Neural cell (in vitro differentiated cells): ENCODE data around the gene XG. TPM values are rescaled to one million over a fixed set of nuclear protein-coding genes. Genes with fewer than 3 reads are reported as not detected.

Experiments
- H2AFZ ChIP-seq: fragments of 200-600, 300-800 bp; sonication (generic), shearing (Covaris generic); 2 replicates; pipeline ENCODE4 v1.6.0; 2014; ENCODE audit warnings: low read depth, mild to moderate bottlenecking, antibody characterized with exemption, low read length, moderate library complexity
- H3F3A ChIP-seq: fragments of 200-600 bp; shearing (Covaris generic); 2 replicates; pipeline ENCODE4 v1.6.1; 2016; ENCODE audit warnings: mild to moderate bottlenecking, moderate library complexity, mixed read lengths, antibody characterized with exemption, low read length; ENCODE audit not compliant: insufficient read depth, poor library complexity, severe bottlenecking
- H3K27ac ChIP-seq: fragments of 200-600, 300-800 bp; sonication (generic), shearing (Covaris generic); 2 replicates; pipeline ENCODE4 v1.5.1; 2014; ENCODE audit warnings: mild to moderate bottlenecking, low read length, moderate library complexity
- H3K27me3 ChIP-seq: fragments of 300-800, 200-600 bp; sonication (generic), shearing (Covaris generic); 2 replicates; pipeline ENCODE4 v1.6.0; 2014; ENCODE audit warnings: mild to moderate bottlenecking, low read depth, low read length, moderate library complexity; ENCODE audit not compliant: insufficient read depth
- H3K36me3 ChIP-seq: fragments of 300-800, 200-600 bp; sonication (generic), shearing (Covaris generic); 2 replicates; pipeline ENCODE4 v1.5.1; 2014; ENCODE audit warnings: mild to moderate bottlenecking, antibody characterized with exemption, low read length, moderate library complexity; ENCODE audit not compliant: insufficient read depth
- H3K4me2 ChIP-seq: fragments of 300-800, 200-600 bp; sonication (generic), shearing (Covaris generic); 2 replicates; pipeline ENCODE4 v1.6.0; 2014; ENCODE audit warnings: mild to moderate bottlenecking, low read length
- H3K4me3 ChIP-seq: fragments of 300-800, 200-600 bp; sonication (generic), shearing (Covaris generic); 2 replicates; pipeline ENCODE4 v1.5.1; 2014; ENCODE audit warnings: mild to moderate bottlenecking, low read length, moderate library complexity
- H3K79me2 ChIP-seq: fragments of 200-600 bp; shearing (Covaris generic); replicated peaks from 2 replicates; pipeline ENCODE4 v1.6.0; 2014; ENCODE audit warnings: mild to moderate bottlenecking, low read length, moderate library complexity; ENCODE audit not compliant: insufficient read depth
- H3K9ac ChIP-seq: fragments of 300-800, 200-600 bp; sonication (generic), shearing (Covaris generic); 2 replicates; pipeline ENCODE4 v1.6.1; 2016; ENCODE audit warnings: mild to moderate bottlenecking, low read length, mixed read lengths
- H3K9me2 ChIP-seq: fragments of 200-600 bp; shearing (Covaris generic); 2 replicates; pipeline ENCODE4 v1.6.1; 2016; ENCODE audit warnings: mild to moderate bottlenecking, low read length, mixed read lengths; ENCODE audit not compliant: insufficient read depth
- H3K9me3 ChIP-seq: fragments of 200-600, 300-800 bp; sonication (generic), shearing (Covaris generic); 2 replicates; pipeline ENCODE4 v1.6.1; 2016; ENCODE audit warnings: mild to moderate bottlenecking, mixed run types, low read length, moderate library complexity, mixed read lengths
- H4K20me1 ChIP-seq: fragments of 200-600 bp; shearing (Covaris generic); 2 replicates; pipeline ENCODE4 v1.6.1; 2016; ENCODE audit warnings: mild to moderate bottlenecking, mixed run types; ENCODE audit not compliant: insufficient read depth
- EP300 ChIP-seq: fragments of 450-650 bp; conservative IDR thresholded peaks from 2 replicates; pipeline ENCODE4 v1.6.1; 2014; ENCODE audit warnings: antibody characterized with exemption, mild to moderate bottlenecking, moderate library complexity; ENCODE audit not compliant: poor library complexity, severe bottlenecking
- EZH2 ChIP-seq: fragments of 200-600, 300-800 bp; shearing (Covaris generic), sonication (generic); IDR thresholded peaks from 2 replicates; pipeline ENCODE4 v1.6.1; 2014; ENCODE audit warnings: antibody characterized with exemption, low read length, borderline replicate concordance, mild to moderate bottlenecking; ENCODE audit not compliant: insufficient read depth, poor library complexity, severe bottlenecking
- MXI1 ChIP-seq: fragments of 450-650 bp; conservative IDR thresholded peaks from 2 replicates; pipeline ENCODE4 v1.6.1; 2014; ENCODE audit warnings: antibody characterized with exemption, mild to moderate bottlenecking; ENCODE audit not compliant: poor library complexity, severe bottlenecking
- POLR2AphosphoS5 ChIP-seq: IDR thresholded peaks from 2 replicates; pipeline ENCODE4 v1.6.1; 2012
- RAD21 ChIP-seq: fragments of 450-650 bp; conservative IDR thresholded peaks from 2 replicates; pipeline ENCODE4 v1.6.1; 2014; ENCODE audit warnings: antibody characterized with exemption, mild to moderate bottlenecking, moderate library complexity
- SMC3 ChIP-seq: fragments of 450-650 bp; conservative IDR thresholded peaks from 2 replicates; pipeline ENCODE4 v1.6.1; 2014; ENCODE audit warnings: antibody characterized with exemption, mild to moderate bottlenecking, moderate library complexity; ENCODE audit not compliant: poor library complexity
- TAF1 ChIP-seq: IDR thresholded peaks from 2 replicates; pipeline ENCODE4 v1.6.1; 2012; ENCODE audit warnings: low read depth
- polyA plus RNA-seq: library from polyadenylated mRNA; depleted of rRNA; stranded (reverse); fragments of >200 nt; gene quantifications from 2 replicates; pipeline ENCODE4 v1.2.3, GENCODE V29; 2014
- TF ChIP-seq, protein P1 (sequence below): IDR thresholded peaks from 2 replicates; pipeline ENCODE4 v1.6.1; 2012; ENCODE audit warnings: borderline replicate concordance
- TF ChIP-seq, protein P2 (sequence below): fragments of 450-650 bp; IDR thresholded peaks from 2 replicates; pipeline ENCODE4 v1.5.1; 2014; ENCODE audit warnings: antibody characterized with exemption, mild to moderate bottlenecking, moderate library complexity; ENCODE audit not compliant: poor library complexity, severe bottlenecking

XG gene
- polyA plus RNA-seq, 1 donor from 2014 or later: 0.37 TPM

DNA sequence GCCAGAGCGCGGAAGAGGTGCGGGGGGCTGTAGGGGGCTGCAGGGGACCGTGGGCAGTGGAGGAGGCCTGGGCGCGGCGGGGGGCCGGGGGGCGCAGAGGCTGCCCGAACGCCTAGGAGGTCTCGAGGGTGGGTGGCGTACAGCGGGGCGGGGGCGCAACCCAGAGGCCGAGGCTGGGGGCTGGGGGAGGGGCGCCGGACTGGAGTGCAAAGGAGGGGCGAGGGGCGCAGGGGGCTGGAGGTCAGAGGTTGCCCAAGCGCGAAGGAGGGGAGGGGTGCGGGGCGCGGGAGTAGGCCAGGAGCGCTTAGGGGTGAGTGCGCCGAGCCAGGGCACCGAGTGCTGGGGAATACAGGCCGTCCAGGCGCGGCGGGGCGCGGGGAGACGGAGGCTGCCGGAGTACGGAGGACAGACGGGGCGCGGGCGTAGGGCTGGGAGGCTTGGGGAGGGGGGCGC, 77.1 kb downstream of the XG start:
- Histone ChIP-seq H3F3A (no peaks in the 10 kb centered on the region), H3K4me2 (no peak overlapping the region)
- no peak for TF ChIP-seq EZH2
- no peak for TF ChIP-seq SMC3
- TF ChIP-seq, protein P1, sequence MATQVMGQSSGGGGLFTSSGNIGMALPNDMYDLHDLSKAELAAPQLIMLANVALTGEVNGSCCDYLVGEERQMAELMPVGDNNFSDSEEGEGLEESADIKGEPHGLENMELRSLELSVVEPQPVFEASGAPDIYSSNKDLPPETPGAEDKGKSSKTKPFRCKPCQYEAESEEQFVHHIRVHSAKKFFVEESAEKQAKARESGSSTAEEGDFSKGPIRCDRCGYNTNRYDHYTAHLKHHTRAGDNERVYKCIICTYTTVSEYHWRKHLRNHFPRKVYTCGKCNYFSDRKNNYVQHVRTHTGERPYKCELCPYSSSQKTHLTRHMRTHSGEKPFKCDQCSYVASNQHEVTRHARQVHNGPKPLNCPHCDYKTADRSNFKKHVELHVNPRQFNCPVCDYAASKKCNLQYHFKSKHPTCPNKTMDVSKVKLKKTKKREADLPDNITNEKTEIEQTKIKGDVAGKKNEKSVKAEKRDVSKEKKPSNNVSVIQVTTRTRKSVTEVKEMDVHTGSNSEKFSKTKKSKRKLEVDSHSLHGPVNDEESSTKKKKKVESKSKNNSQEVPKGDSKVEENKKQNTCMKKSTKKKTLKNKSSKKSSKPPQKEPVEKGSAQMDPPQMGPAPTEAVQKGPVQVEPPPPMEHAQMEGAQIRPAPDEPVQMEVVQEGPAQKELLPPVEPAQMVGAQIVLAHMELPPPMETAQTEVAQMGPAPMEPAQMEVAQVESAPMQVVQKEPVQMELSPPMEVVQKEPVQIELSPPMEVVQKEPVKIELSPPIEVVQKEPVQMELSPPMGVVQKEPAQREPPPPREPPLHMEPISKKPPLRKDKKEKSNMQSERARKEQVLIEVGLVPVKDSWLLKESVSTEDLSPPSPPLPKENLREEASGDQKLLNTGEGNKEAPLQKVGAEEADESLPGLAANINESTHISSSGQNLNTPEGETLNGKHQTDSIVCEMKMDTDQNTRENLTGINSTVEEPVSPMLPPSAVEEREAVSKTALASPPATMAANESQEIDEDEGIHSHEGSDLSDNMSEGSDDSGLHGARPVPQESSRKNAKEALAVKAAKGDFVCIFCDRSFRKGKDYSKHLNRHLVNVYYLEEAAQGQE: no peak
- no peak for TF ChIP-seq TAF1
- TF ChIP-seq EP300: no peak
- no peak for TF ChIP-seq RAD21
- no peak for TF ChIP-seq MXI1
- TF ChIP-seq, protein P2, sequence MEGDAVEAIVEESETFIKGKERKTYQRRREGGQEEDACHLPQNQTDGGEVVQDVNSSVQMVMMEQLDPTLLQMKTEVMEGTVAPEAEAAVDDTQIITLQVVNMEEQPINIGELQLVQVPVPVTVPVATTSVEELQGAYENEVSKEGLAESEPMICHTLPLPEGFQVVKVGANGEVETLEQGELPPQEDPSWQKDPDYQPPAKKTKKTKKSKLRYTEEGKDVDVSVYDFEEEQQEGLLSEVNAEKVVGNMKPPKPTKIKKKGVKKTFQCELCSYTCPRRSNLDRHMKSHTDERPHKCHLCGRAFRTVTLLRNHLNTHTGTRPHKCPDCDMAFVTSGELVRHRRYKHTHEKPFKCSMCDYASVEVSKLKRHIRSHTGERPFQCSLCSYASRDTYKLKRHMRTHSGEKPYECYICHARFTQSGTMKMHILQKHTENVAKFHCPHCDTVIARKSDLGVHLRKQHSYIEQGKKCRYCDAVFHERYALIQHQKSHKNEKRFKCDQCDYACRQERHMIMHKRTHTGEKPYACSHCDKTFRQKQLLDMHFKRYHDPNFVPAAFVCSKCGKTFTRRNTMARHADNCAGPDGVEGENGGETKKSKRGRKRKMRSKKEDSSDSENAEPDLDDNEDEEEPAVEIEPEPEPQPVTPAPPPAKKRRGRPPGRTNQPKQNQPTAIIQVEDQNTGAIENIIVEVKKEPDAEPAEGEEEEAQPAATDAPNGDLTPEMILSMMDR: no peak

DNA sequence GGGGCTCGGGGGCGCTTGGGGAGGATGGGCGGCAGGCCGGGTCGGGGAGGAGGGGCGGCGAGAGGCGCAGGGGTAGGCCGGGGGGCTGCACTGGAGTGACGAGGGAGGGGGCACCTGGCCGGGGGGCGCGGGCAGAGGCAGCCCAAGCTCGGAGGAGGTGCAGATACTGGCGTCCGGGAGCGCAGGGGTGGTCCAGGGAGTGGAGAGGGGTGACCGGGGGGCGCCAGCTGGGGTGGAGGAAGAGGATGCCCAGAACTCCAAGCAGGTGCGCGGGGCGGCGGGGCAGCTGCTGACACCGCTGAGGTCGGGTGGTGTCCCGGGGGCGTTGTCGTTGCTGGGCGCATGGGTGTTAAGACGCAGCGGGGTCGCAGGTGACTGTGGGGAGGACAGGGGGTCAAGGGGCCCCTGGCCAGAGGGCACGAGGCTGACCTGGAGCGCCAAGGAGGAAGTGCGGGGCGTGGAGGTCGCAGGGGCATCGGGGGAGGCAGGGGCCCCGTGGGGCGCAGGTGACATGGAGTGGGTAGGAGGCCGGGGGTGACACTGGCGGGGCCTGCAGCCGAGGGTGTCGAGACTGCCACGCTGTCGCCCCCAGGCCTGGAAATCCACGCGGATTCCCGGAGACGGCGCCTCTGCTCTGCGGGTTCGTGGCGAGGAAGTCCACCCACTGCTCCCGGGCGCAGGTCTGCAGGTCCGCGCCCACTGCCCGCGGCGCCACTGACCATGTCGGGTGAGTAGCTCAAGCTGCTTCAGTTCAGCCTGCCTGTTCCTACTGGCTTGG, 77.8 kb downstream of the XG start:
- no peak for TF ChIP-seq MXI1
- TF ChIP-seq, protein P2: no peak
- no peak for TF ChIP-seq TAF1
- TF ChIP-seq, protein P1: no peak
- TF ChIP-seq RAD21: no peak
- TF ChIP-seq SMC3: no peak
- TF ChIP-seq POLR2AphosphoS5: no peak
- TF ChIP-seq EP300: no peak
- TF ChIP-seq EZH2: no peak
- no peaks in the 10 kb centered on the region for H3K9me2 ChIP-seq
- no peaks in the 10 kb centered on the region for H3K79me2 ChIP-seq
- H3K9ac ChIP-seq: peak overlapping the region; percentile 52
- H3K4me3 ChIP-seq: peak overlapping the region; percentile 60
- no peak overlapping the region for H2AFZ ChIP-seq
- H3K27ac ChIP-seq: no peak overlapping the region
- H3K4me2 ChIP-seq: no peak overlapping the region
- no peaks in the 10 kb centered on the region for H3F3A ChIP-seq
- H3K27me3 ChIP-seq: no peaks in the 10 kb centered on the region
- H3K9me3 ChIP-seq: no peaks in the 10 kb centered on the region
- no peaks in the 10 kb centered on the region for H4K20me1 ChIP-seq
- H3K36me3 ChIP-seq: no peaks in the 10 kb centered on the region

More for the DNA sequence above, 77.1 kb downstream of the XG start:
- Histone ChIP-seq H3K9me3 (no peaks in the 10 kb centered on the region), H3K27ac (no peak overlapping the region), H3K4me3 (peak overlapping the region; percentile 60), H3K79me2 (no peaks in the 10 kb centered on the region), H3K9me2 (no peaks in the 10 kb centered on the region), H2AFZ (no peak overlapping the region), H3K36me3 (no peaks in the 10 kb centered on the region), H3K27me3 (no peaks in the 10 kb centered on the region), H4K20me1 (no peaks in the 10 kb centered on the region), H3K9ac (peak overlapping the region; percentile 52)
